Esophagus squamous epithelium (tissue), 4 donors: Measurements from ENCODE around the gene RNF220.

Experiments used
- CTCF ChIP-seq, 6 experiments: fragments of 450-650 bp in 4 of 6; fragments of 200-600 bp in 2 of 6; sonication (generic) in 2 of 6; IDR thresholded peaks; one replicate each; pipeline ENCODE4 v1.5.1; 2016 to 2019; ENCODE audit warnings: antibody characterized with exemption in 6 of 6, mild to moderate bottlenecking in 4 of 6, moderate library complexity in 4 of 6
- POLR2A ChIP-seq, 4 donors: fragments of 450-650 bp; IDR thresholded peaks; one replicate each; pipeline ENCODE4 v1.6.1; 2017; ENCODE audit warnings: antibody characterized with exemption in 4 of 4, mild to moderate bottlenecking in 4 of 4, moderate library complexity in 3 of 4

GRCh38 chr1:44418022-44418673, 13.1 kb downstream of the RNF220 start:
- TF ChIP-seq POLR2A (IDR thresholded peaks at IDR 0.05) (no peak), CTCF (IDR thresholded peaks at IDR 0.05) (no peak)
